Inflammatory macrophage treated with lipopolysaccharide for 4 hours (primary cell): ENCODE measurements around the gene WDR88.
"Not testable (repeated sequence)": the region's sequence is repeated elsewhere in the genome, so short reads cannot be mapped to it uniquely, and the experiment has no call there.

Source experiments
- DNase-seq: peaks from one replicate; pipeline ENCODE4 v3.0.0-alpha.2; 2020

Gene WDR88

DNA sequence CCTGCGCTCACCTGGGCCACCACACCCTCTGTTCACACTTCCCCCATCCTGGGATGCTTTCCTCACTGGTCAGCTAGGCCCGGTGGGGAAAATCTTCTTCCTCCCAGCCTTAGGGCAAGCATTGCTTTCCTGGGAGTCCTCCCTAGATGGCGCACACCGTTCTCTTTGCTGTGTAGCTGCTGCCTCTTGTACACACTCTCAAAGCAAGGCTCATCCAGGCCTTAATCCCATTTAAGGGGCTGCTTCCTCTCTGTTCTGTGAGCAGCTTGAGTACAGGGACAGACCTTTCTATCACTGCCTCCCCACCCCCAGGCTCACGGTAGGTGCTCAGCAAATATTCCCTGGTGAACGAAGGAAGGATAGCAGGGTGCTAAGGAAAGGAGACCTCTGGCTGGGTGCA is 82.7 kb downstream of the WDR88 start:
- DNase-seq: no peak

GRCh38 chr19:33215438-33216197 is 83.7 kb downstream of the WDR88 start:
- DNase-seq: no peak

- DNase-seq: no peak
These were observed 84.4 kb downstream of the WDR88 start for GRCh38 chr19:33216198-33216830.

DNA sequence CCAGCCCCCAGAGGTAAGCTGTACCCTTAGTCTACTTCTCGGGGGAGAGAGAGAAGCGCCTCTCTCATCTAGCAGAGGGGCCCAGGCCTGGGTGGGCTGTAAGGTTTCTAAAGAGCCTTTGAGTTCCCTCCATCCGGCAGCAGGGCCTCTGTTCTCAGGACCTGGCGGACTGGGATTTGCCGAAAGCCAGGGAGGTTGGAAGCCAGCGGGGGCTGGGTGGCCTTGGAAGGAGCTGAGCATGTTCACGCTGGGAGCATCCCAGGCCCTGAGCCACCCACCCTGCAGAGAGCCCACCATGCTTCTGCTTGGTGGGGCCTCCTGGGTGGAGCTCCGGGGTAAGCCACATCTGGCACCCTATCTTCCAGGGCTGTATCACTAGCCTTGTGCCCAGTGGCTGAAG is 86.0 kb downstream of the WDR88 start:
- DNase-seq: no peak

- DNase-seq: no peak
These were observed 87.4 kb downstream of the WDR88 start for GRCh38 chr19:33219261-33219815.

- no peak for DNase-seq
These were observed 88.2 kb downstream of the WDR88 start for GRCh38 chr19:33220115-33220514.

- no peak for DNase-seq
These were observed 88.8 kb downstream of the WDR88 start for GRCh38 chr19:33220735-33221134.

GRCh38 chr19:33221638-33222037 is 89.7 kb downstream of the WDR88 start:
- no peak for DNase-seq

GRCh38 chr19:33222255-33222654 is 90.3 kb downstream of the WDR88 start:
- DNase-seq: not testable (repeated sequence)

DNA sequence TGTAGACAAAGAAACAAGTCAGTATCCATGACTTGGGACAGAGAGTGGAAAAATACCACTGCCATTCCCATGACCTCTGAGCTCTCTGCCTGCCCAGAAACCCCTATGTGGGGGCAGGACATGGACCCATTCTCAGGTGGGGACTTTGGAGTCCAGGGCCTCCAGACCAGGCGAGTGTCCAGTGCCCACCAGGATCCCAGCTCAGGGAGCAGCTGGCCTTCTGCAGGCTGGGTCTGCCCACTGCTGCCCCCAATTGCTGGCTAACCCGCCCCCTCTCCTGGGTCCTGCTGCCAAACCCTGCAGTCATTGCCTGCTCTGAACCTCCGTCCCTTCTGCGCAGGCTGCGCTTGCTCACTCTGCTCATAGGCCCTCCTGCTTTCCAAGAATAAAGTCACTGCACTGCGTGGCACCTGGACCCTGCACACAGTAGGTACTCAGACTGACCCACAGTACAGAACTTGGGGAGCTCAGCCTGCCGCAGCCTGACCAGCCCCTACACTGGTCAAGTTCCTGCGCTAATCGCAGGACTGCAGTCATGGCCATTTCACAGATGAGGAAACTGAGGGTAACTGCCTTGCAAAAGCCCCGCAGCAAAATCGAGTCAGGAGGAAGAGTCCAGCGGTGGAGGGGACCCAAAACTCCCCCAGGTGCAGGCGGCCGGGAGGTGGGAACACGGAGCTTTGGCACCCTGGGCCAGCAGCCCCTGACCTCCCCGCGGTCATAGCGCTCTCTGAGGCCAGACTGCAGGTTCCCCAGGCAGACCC is 93.0 kb downstream of the WDR88 start:
- no peak for DNase-seq
